GM12892 (cell line): ENCODE measurements around the gene DTHD1.
A peak's percentile ranks its signal among the peaks of the same experiment; 100 is the strongest.

Experiments used
- DNase-seq: peaks from one replicate; pipeline ENCODE4 v3.0.0; 2011; ENCODE audit not compliant: insufficient read length
- FAIRE-seq: peaks from 2 replicates; lab custom pipeline; 2011; peaks lifted over from hg19 to GRCh38; lab: Jason Lieb, UNC
- POLR2A ChIP-seq: IDR thresholded peaks from 2 replicates; pipeline ENCODE4 v1.6.1; 2011; ENCODE audit warnings: low read depth, low read length, control low read depth
- POLR2AphosphoS5 ChIP-seq: IDR thresholded peaks from 2 replicates; pipeline ENCODE4 v1.6.1; 2011; ENCODE audit warnings: low read depth, low read length, control low read depth
- TAF1 ChIP-seq: IDR thresholded peaks from 2 replicates; pipeline ENCODE4 v1.6.1; 2011; ENCODE audit warnings: low read depth, mild to moderate bottlenecking, control low read depth, low read length, borderline replicate concordance

DTHD1 gene

GRCh38 chr4:36249610-36250009, 31.8 kb upstream of the DTHD1 start:
- FAIRE-seq (peak; percentile 53), DNase-seq (no peak)
- no peak for TF ChIP-seq POLR2AphosphoS5
- no peak for TF ChIP-seq TAF1
- no peak for TF ChIP-seq POLR2A

GRCh38 chr4:36251983-36252382, 29.4 kb upstream of the DTHD1 start:
- FAIRE-seq: no peak
- TF ChIP-seq POLR2AphosphoS5: no peak
- no peak for TF ChIP-seq POLR2A
- TF ChIP-seq TAF1: no peak
- DNase-seq: no peak

- TF ChIP-seq POLR2AphosphoS5 (no peak), TAF1 (no peak), POLR2A (no peak)
- no peak for DNase-seq
- no peak for FAIRE-seq
These were observed 27.0 kb upstream of the DTHD1 start for GRCh38 chr4:36254371-36254770.

- TF ChIP-seq POLR2AphosphoS5 (0 out of 2 replicates have a peak, but pooled peaks have one; percentile 26), POLR2A (no peak), TAF1 (no peak)
- peak; percentile 98 for FAIRE-seq
- no peak for DNase-seq
These were observed 25.8 kb upstream of the DTHD1 start for GRCh38 chr4:36255577-36255976.

GRCh38 chr4:36256398-36256891, 25.0 kb upstream of the DTHD1 start:
- TF ChIP-seq TAF1 (no peak), POLR2A (no peak), POLR2AphosphoS5 (no peak)
- FAIRE-seq (peak; percentile 93), DNase-seq (no peak)

- FAIRE-seq (no peak), DNase-seq (no peak)
- TF ChIP-seq POLR2AphosphoS5: no peak
- TF ChIP-seq POLR2A: no peak
- no peak for TF ChIP-seq TAF1
These were observed 20.7 kb upstream of the DTHD1 start for GRCh38 chr4:36260731-36261130.

- no peak for DNase-seq
- FAIRE-seq: no peak
- TF ChIP-seq TAF1: no peak
- TF ChIP-seq POLR2AphosphoS5: no peak
- TF ChIP-seq POLR2A: no peak
These were observed 17.1 kb upstream of the DTHD1 start for GRCh38 chr4:36264207-36264826.

- FAIRE-seq (no peak), DNase-seq (no peak)
- TF ChIP-seq POLR2AphosphoS5 (no peak), POLR2A (no peak), TAF1 (no peak)
These were observed 13.7 kb upstream of the DTHD1 start for GRCh38 chr4:36267486-36268268.

- no peak for DNase-seq
- no peak for TF ChIP-seq POLR2A
These were observed 12.3 kb upstream of the DTHD1 start for GRCh38 chr4:36269101-36269500.

GRCh38 chr4:36269533-36270173, 11.8 kb upstream of the DTHD1 start:
- DNase-seq (no peak), FAIRE-seq (no peak)
- no peak for TF ChIP-seq POLR2AphosphoS5
- no peak for TF ChIP-seq POLR2A
- TF ChIP-seq TAF1: no peak

More at GRCh38 chr4:36269101-36269500, 12.3 kb upstream of the DTHD1 start:
- no peak for FAIRE-seq

GRCh38 chr4:36273276-36273675, 8.1 kb upstream of the DTHD1 start:
- TF ChIP-seq POLR2A (no peak), POLR2AphosphoS5 (no peak), TAF1 (no peak)
- DNase-seq (no peak), FAIRE-seq (no peak)

- FAIRE-seq (no peak), DNase-seq (no peak)
- TF ChIP-seq POLR2AphosphoS5: no peak
These were observed 7.3 kb upstream of the DTHD1 start for GRCh38 chr4:36274158-36274557.

- DNase-seq (no peak), FAIRE-seq (peak; percentile 9)
- no peak for TF ChIP-seq POLR2A
- TF ChIP-seq POLR2AphosphoS5: no peak
- TF ChIP-seq TAF1: no peak
These were observed 3.9 kb upstream of the DTHD1 start for GRCh38 chr4:36277533-36277932.
